NCI-H187 (cell line): ENCODE measurements around the gene MYBPHL.
A peak's percentile ranks its signal among the peaks of the same experiment; 100 is the strongest.

ENCODE experiments used
- DNase-seq, 2 experiments: peaks; one replicate each; lab custom pipeline; 2025; lab: John Stamatoyannopoulos, UW

The MYBPHL gene

DNA sequence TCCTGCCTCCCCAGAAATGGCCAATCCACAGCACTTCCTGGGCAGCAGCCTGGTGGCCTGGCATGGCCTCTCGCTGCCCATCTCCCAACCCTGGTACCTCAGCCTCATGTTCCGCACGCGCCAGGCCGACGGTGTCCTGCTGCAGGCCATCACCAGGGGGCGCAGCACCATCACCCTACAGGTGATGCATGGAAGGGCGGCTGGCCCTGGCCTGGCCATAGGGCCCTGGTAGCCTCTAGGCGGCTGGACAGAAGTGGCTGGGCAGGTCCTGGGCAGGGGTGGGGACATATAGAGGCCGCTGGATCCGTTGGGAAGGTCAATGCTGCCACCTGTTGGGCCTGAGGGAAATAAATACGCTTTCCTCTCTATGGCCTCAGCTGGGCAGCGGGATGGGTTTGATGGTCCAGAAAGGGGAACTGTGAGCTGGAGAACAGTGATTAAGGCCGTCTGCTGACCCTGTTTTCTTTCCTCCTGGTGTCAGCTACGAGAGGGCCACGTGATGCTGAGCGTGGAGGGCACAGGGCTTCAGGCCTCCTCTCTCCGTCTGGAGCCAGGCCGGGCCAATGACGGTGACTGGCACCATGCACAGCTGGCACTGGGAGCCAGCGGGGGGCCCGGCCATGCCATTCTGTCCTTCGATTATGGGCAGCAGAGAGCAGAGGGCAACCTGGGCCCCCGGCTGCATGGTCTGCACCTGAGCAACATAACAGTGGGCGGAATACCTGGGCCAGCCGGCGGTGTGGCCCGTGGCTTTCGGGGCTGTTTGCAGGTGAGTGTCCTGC, 43.0 kb downstream of the MYBPHL start:
- DNase-seq = peak in 1 of 2 experiments; percentile 37

- DNase-seq = no peak
Measured at GRCh38 chr1:109263234-109263596, 43.6 kb downstream of the MYBPHL start.

GRCh38 chr1:109262231-109263055, 44.4 kb downstream of the MYBPHL start:
- no peak for DNase-seq

GRCh38 chr1:109261578-109261977, 45.2 kb downstream of the MYBPHL start:
- no peak for DNase-seq

DNA sequence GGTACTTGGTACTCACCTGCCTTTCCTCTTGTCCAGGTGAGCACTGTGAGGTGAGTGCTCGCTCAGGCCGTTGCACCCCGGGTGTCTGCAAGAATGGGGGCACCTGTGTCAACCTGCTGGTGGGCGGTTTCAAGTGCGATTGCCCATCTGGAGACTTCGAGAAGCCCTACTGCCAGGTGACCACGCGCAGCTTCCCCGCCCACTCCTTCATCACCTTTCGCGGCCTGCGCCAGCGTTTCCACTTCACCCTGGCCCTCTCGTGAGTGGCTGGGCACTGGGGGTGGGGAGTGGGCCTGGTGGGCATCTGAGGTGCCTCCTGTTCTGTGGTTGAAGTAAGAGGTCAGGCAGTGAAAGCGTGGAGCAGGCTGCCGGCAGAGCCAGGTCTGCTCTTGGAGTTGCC, 45.8 kb downstream of the MYBPHL start:
- no peak for DNase-seq

DNA sequence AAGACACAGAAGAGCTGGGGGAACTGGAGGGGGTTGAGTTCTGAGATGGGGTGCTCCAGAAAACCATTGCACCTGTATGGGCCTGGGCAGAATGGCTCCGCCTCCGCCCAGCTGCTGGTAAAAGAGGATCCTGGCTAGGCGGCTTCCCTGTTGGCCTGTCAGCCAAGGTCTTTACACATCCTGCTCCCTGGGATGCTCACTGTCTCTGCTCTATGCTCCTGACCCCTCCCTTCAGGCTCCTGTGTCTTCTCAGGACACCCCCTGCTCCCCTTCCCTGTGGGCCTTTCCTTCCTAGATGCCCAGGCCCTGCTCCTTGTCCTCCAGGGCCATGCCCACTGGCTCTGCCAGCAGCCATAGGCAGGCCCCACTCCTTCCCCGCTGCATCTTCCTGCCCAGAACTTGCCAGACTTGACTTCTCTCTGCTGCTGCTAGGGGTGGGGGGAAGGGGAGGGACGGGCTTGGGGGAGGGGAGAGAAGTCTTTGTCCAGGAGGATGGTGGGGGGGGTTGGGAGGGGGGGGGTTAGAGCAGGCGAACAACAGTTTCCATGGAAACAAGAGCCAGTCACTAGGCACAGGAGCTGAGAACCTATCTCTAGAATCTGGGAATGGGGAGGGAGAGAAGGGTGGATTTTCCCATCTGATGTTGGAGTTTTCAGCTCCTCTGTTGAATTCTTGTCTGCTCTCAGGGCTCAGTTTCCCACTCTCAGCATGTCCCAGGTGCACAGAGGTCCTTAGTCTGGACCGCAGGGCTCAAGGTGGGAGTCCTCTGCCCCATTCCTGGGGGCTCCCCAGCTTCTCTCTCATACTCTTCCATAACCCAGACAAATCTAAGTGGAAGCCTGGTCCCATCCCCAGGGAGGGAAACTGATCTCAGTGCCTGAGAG, 46.9 kb downstream of the MYBPHL start:
- DNase-seq = no peak

- DNase-seq = no peak
Measured at GRCh38 chr1:109258481-109259466, 48.0 kb downstream of the MYBPHL start.

- DNase-seq = no peak
Measured at GRCh38 chr1:109257682-109258421, 49.0 kb downstream of the MYBPHL start.

- no peak for DNase-seq
Measured at GRCh38 chr1:109256971-109257681, 49.7 kb downstream of the MYBPHL start.

- no peak for DNase-seq
Measured at GRCh38 chr1:109256085-109256484, 50.7 kb downstream of the MYBPHL start.

- DNase-seq = no peak
Measured at GRCh38 chr1:109255678-109256077, 51.1 kb downstream of the MYBPHL start.

DNA sequence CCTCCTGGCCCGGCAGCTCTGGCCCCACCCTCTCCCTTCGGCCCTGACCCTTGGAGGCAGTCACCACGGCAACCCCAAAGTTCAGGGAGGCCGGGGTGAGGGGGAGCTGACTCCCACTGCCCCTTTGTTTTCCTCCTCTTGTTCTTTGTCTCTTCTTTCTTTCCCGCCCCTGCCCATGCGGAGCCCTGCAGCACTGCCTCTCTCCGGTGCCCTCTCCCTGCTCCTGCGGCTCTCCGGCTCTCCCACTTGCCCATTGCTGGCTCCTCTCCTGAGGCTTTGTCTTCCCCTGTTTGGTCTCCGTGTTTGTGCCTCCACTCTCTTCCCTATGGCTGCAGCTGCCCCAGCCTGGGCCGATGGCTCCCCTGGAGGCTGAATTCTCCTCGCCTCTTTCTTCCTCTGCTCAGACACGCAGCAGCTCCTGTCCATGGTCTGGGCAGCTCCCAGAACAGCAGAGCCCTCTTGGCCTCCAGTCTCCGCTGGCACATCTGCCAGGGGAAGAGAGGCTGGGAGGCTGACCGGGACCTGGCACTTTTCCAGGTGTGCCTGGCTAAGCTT, 51.6 kb downstream of the MYBPHL start:
- DNase-seq = no peak

DNA sequence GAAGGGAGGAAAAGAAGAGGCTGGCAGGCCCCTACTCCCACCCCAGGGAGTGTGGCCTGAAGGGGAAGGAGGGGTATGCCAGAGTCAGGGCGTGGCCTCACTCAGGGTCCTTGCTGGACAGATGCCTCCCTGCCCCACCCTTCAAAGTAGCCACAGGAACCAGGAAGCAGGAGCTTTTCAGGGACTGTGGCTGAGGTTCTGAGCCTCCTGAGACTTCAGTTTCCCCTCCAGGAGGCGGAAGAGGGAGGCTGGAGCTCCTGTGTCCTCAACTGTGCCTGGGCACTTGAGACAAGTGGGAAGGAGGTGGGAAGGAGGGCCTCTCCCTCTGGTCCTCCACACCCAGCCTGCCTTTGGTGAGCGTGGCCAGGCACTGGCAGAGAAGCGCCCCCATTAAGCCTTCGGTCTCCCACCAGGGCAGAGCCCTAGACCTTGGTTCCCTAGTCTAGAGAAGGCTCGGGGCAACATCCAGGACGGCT, 52.2 kb downstream of the MYBPHL start:
- no peak for DNase-seq

GRCh38 chr1:109253803-109254620, 52.8 kb downstream of the MYBPHL start:
- no peak for DNase-seq

GRCh38 chr1:109252893-109253802, 53.7 kb downstream of the MYBPHL start:
- DNase-seq = no peak

GRCh38 chr1:109252167-109252892, 54.5 kb downstream of the MYBPHL start:
- DNase-seq = no peak
